ENCODE data around the gene RAD18. TPM values are rescaled to one million over a fixed set of nuclear protein-coding genes. Genes with fewer than 3 reads are reported as not detected.

Gene RAD18
- total RNA-seq, 1 donor from 2014 or later = 7.5 TPM

- DNase-seq (ENCODE audit: missing footprints) = no peak
- intact Hi-C loops (cut with DNase I) = loop anchor here (10.0 kb wide), 1 partner anchor 173 kb away; the partner anchor contains the start of gene OXTR
- ATAC-seq = peak; percentile 57
Measured at GRCh38 chr3:8937064-8938020, 25.9 kb downstream of the RAD18 start.

- intact Hi-C loops (cut with DNase I) = loop anchor here (10.0 kb wide), 1 partner anchor 168 kb away; the partner anchor contains the start of gene OXTR
- ATAC-seq (no peak), DNase-seq (ENCODE audit: missing footprints) (no peak)
Measured at GRCh38 chr3:8932507-8932906, 30.8 kb downstream of the RAD18 start.

DNA sequence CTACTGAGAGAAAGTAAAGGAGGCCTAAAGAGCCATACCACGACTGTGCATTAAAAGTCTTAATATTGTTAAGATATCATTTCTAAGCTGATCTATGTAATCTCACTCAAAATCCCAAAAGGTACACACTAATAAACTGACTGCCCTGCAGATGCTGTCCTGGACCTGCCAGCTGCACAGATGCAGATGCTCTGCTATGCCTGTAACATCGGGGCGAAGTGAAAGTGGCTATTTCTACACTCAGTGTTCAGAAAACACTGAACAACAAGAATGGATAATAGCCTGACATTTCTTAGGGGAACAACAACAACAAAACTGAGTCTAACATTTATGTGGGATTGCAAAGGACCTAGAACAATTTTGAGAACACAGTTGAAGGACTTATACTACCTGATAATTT, 31.9 kb downstream of the RAD18 start:
- intact Hi-C loops (cut with DNase I) = loop anchor here (10.0 kb wide), 1 partner anchor 167 kb away; the partner anchor contains the start of gene OXTR
- DNase-seq (ENCODE audit: missing footprints) = no peak
- no peak for ATAC-seq

- ATAC-seq (no peak), DNase-seq (ENCODE audit: missing footprints) (no peak)
- intact Hi-C loops (cut with DNase I) = loop anchor here (10.0 kb wide), 1 partner anchor 165 kb away; the partner anchor contains the start of gene OXTR
Measured at GRCh38 chr3:8929860-8930259, 33.4 kb downstream of the RAD18 start.

DNA sequence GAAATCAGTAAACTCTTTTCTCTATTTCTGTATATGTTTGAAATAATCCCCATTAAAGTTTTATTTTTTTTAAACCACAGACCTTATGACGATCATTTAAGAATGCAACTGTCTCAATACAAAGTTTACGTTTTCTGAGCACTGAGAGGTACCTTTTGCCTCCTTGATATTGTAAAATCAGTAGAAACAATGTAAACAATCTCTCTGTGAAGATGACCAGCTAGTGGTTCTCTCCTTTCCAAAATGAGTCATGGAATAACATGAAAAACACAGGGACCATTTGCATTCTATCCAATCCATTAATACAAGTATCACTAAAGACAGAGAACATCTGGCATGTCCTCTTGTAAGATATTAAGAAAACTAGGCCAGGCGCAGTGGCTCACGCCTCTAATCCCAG, 48.8 kb downstream of the RAD18 start:
- intact Hi-C loops (cut with DNase I) = no loop called here
- ATAC-seq (no peak), DNase-seq (ENCODE audit: missing footprints) (no peak)

DNA sequence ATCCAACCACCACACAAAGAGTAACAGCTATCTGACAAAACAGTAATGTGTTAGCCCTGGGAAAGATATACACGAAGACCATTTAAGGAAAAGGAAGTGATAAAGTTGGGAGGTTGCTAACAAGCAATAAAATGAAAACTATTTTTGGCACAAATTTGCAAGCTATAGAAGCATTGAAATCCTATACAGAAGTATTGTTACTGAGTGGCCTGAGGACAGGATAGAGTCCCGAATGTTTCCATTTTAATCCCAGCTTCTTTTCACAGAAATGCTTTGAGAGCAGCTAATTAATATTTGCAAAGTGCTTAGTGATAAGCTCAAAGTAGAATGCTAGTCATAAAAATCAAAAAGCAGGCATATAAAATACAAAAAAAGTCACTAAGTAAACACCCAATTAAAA, 51.5 kb downstream of the RAD18 start:
- DNase-seq (ENCODE audit: missing footprints) = no peak
- no peak for ATAC-seq
- intact Hi-C loops (cut with DNase I) = no loop called here

DNA sequence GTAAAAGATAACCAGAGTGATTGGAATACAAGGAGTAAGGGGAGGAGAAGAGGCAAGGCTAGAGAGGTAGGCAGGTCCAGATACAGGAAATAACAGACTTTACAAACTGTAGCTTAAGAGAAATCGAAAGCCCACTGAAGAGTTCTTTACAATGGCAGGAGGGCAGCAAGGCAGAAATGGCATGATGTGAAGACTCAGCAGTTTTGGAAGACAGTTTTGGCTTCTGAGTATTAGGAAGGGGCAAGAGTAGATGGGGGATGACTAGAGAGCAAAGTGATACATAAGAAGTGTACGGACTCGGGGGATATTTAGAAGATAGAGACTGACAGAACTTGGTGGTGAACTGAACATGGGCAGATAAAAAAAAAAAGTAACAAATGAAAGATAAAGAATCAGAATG, 54.1 kb downstream of the RAD18 start:
- intact Hi-C loops (cut with DNase I) = no loop called here
- ATAC-seq (no peak), DNase-seq (ENCODE audit: missing footprints) (no peak)

DNA sequence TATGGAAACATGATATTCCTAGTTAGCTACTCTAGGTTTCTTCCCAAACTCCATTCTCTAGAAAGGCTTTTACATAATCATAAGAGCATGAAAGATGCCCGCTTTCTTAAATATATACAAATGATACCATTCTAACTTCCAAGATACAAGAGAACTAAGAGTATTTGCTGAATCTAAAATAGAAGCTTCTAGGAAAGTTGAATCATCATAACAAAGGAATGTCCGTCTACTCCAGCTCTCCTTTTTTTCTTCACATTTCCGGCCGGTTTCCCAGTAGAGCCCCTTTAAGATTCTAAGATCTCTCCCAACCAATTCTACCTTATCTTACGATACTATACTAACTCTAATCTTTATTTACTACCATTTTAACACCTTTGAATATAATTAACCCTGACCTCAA, 60.1 kb downstream of the RAD18 start:
- DNase-seq (ENCODE audit: missing footprints) = no peak
- ATAC-seq = no peak
- intact Hi-C loops (cut with DNase I) = no loop called here

DNA sequence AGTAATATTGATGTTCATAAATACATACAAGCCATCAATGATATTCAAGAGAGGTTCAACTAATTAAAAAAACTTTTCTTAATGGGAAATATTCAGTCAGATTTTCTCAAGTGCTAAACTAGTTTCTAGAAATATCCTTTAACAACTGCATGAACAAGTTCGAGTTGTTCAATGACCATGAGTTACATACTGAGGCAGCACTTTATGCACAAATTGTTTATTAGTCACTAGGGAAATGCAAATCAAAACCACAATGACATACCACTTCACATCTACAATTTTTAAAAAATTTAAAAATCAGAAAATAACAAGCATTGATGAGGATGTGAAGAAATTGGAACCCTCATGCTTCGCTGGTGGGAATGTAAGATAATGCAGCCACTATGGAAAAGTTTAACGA, 62.4 kb downstream of the RAD18 start:
- no peak for ATAC-seq
- DNase-seq (ENCODE audit: missing footprints) = no peak
- intact Hi-C loops (cut with DNase I) = no loop called here

DNA sequence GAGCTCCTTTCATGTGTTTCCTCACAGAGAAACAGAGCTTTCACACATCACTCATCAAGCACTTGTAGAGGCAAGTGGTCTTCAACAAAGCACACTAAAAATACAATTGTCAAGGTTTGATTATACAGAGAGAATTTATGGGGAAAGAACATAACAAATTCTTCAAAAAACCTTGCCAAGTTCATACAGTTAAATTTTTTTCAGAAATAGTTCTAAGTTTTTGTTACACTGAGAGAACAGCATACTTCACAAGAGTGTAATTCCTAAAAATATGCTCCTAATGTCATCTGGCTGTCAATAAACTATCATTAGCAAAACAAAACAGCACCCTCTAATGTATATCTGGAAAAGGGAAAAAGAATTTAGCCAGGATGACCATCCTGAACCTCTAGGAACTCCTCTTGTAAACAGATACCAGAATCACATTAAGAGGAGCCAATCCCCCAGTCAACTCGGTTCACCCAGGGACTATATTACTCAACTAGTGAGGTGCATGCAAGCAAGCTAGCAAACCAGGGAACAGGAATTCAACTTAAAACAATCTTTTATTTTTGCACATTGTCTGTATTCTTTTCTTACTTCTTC, 63.3 kb downstream of the RAD18 start:
- ATAC-seq (no peak), DNase-seq (ENCODE audit: missing footprints) (no peak)
- intact Hi-C loops (cut with DNase I) = no loop called here

DNA sequence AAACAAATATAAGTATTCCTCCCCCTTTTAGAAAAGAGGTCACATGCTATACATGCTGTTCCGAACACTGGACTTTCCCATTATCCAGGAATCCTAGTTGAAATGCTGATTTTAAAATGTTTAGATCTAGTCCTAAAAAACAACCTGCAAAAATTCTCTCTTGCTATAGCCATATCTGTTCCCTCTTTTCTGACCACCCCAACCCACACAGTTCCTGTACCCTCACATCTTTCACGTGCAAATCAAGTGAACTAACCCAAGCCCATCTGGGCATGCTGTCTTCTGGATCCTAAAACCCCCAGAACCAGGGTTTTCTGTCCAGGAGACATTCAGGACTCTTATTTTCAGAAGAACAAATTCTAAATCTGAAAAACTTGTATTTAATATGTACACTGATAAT, 67.4 kb downstream of the RAD18 start:
- DNase-seq (ENCODE audit: missing footprints) (no peak), ATAC-seq (no peak)
- intact Hi-C loops (cut with DNase I) = no loop called here

- no peak for DNase-seq (ENCODE audit: missing footprints)
- no peak for ATAC-seq
- intact Hi-C loops (cut with DNase I) = no loop called here
Measured at GRCh38 chr3:8893001-8893400, 70.3 kb downstream of the RAD18 start.

DNA sequence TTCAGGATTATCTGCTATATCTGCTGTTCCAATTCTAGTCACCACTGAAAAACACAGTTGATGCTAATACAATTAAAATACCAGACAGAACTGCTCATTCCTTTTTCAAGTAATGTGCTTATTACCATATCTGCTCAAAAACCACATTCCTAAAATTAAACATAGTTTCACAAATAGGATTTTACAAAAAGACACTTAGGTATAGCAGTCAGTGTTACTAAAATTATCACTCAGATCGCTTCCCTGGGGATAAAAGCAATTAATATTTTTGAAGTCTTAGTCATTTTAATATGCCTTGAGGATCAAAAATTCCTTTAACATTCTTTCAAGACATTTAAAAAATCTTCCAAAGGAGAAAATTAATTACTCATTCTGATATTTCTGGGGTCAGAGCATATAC, 71.5 kb downstream of the RAD18 start:
- DNase-seq (ENCODE audit: missing footprints) = no peak
- intact Hi-C loops (cut with DNase I) = no loop called here
- ATAC-seq = no peak

DNA sequence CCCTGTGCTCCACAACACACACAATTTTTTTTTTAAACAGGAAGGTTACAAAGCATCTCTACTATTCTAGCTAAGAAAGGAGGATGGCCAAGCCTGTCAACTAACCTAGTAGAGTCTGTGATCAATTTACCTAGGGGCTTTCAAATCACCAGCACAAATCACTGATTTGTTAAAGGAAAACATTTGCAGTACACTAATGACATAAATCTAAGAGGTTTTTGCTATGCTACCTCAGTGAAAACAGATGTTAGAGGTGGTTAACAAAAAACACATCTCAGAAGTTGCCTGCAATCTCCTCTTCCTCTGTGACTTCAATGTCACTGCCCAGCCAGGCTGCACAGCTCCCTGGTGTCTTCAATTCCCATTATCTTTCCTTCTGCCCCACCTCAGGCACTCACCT, 72.0 kb downstream of the RAD18 start:
- DNase-seq (ENCODE audit: missing footprints) = no peak
- intact Hi-C loops (cut with DNase I) = no loop called here
- ATAC-seq = no peak

DNA sequence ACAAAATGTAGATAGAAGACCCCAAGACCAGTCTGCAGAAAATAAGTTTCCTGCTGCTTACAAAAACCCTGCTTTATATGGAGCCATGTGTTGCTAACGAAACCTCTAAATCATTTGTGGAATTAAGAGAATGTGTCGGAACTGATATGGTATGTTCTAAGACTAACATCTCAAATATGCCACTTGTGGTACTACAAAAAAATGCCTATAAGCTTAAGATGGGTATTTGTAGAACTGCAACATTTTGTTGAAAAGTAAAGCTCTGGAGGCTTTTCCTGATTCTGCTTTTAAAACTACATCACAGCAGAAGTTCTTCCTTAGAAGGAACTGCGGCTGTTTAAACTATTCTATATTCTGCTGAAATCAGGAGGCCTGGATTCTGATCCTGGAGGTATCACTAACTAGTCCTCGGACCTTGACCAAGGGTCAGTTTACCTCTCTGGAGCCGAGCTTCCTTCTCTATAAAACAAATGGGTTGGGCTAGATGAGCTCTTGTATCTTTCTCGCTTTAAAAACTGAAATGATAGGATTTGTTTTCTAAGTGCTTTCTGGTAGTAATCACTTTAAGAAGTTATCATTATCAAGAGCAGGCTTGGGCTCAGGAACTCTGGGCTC, 74.9 kb downstream of the RAD18 start:
- DNase-seq (ENCODE audit: missing footprints) (no peak), ATAC-seq (no peak)
- intact Hi-C loops (cut with DNase I) = no loop called here

DNA sequence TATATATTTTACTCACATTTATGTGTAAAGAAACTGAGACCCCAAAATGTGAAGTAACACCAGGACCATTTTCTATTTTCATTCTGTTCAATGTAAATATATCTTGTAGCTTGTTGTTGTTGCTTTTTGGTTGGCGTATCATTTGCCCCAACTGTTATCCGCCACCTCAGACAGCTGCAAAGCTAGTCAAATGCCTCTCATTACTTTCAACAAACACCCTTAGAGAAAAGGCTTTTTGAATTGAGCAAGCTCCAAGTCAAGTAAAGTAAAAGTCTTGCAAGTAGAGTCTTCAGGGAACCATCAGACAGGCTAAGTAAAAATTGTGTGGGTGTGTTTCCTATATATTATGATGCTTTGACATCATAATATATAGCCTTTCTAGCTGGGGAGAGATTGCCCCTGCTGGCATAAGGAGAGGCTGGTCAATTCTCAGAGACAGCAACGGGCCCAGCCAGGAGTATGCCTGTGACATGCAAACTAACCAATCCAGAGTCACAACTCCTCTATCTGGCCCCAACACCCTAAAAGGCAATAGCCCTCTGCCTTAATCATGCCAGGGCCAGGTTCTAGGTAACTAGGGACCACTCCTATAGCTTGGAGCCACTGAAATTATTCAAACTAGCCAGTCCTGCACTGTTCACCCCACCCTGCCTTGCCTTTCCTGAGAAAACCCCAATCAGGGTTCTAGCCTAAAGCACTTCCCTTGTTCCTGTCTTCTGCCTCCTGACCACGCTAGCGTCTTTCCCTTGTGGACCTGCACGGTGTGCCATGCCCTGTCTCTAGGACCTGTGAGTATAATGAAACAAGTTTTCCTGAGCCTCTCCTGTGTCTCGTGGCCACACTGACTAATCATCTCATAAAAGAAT, 75.6 kb downstream of the RAD18 start:
- DNase-seq (ENCODE audit: missing footprints) (no peak), ATAC-seq (peak; percentile 13)
- intact Hi-C loops (cut with DNase I) = no loop called here

GRCh38 chr3:8886546-8886945, 76.7 kb downstream of the RAD18 start:
- intact Hi-C loops (cut with DNase I) = no loop called here
- ATAC-seq (no peak), DNase-seq (ENCODE audit: missing footprints) (no peak)

DNA sequence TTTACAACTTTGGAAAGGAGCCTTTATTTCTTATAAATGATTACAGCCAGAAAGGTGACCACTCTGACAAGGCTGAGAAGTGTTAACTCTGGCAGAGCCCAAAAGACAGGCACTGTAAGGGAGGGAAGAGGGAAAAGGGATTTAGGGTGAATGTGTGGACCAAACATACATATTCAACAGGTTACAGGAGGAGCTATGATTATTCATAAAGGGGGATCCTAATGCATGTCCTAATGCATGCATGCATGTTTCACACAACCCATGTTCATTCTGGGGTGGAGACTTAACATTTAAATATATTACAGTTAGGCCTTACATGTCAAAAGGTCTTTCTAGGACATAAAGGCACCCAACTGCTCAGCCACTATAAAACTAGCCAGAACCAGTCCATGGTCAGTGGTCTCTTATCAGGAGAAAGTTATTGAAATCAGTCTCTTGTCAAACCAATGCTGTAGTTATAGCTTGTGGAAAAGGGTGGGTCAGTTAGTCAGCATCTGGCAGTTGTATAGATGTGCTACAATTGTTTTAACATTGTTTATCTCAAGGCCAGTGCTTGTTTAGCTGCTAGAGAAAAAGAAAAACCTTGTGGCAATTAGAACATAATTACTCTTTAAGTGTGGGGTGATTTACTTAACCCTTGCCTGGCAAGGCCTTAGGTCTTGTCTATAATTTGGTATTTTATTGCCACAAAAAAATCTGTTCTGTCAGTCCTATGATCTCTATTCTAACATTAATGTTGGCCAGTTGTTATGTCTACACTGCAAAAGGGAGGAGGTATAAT, 77.5 kb downstream of the RAD18 start:
- ATAC-seq (no peak), DNase-seq (ENCODE audit: missing footprints) (no peak)
- intact Hi-C loops (cut with DNase I) = no loop called here
